Lung (tissue), 12 donors: ENCODE data around the gene ITGA3. TPM values are rescaled to one million over a fixed set of nuclear protein-coding genes. Genes with fewer than 3 reads are reported as not detected.

Experiments used
- ATAC-seq: fragments of 200-7000 bp; cut with Tn5 transposase; one replicate; pipeline ENCODE4 v1.9.1; 2020; ENCODE audit warnings: moderate number of reproducible peaks; ENCODE audit not compliant: insufficient read depth, low FRiP score
- DNase-seq, 3 donors: peaks; one replicate each; pipeline ENCODE4 v3.0.0-alpha.2; 2013 to 2017
- H3K27ac ChIP-seq, 2 donors: one replicate each; pipeline ENCODE4 v1.5.1; 2013; ENCODE audit warnings: mild to moderate bottlenecking in 2 of 2, moderate library complexity in 2 of 2, control low read depth in 1 of 2, inconsistent platforms in 1 of 2, low read depth in 1 of 2, low read length in 1 of 2
- H3K27me3 ChIP-seq, 3 donors: one replicate each; pipeline ENCODE4 v1.5.1; 2013; ENCODE audit warnings: low read length in 2 of 3; ENCODE audit not compliant: control insufficient read depth in 3 of 3, insufficient read depth in 3 of 3
- H3K36me3 ChIP-seq, 4 donors: one replicate each; pipeline ENCODE4 v1.5.1; 2013; ENCODE audit warnings: low read length in 4 of 4, mild to moderate bottlenecking in 1 of 4, moderate library complexity in 1 of 4; ENCODE audit not compliant: control insufficient read depth in 4 of 4, insufficient read depth in 4 of 4
- H3K4me1 ChIP-seq, 5 donors: one replicate each; pipeline ENCODE4 v1.5.1; 2013; ENCODE audit warnings: low read length in 5 of 5, mild to moderate bottlenecking in 2 of 5, moderate library complexity in 1 of 5; ENCODE audit not compliant: control insufficient read depth in 5 of 5, insufficient read depth in 5 of 5
- H3K4me3 ChIP-seq: one replicate; pipeline ENCODE4 v1.5.1; 2013; ENCODE audit warnings: mild to moderate bottlenecking, control low read depth, moderate library complexity
- H3K9ac ChIP-seq, 2 donors: one replicate each; pipeline ENCODE4 v1.5.1; 2013; ENCODE audit warnings: low read length in 2 of 2, control low read depth in 1 of 2; ENCODE audit not compliant: insufficient read depth in 1 of 2
- H3K9me3 ChIP-seq, 4 donors: one replicate each; pipeline ENCODE4 v1.5.1; 2013; ENCODE audit warnings: low read length in 3 of 4, mild to moderate bottlenecking in 1 of 4, moderate library complexity in 1 of 4; ENCODE audit not compliant: control insufficient read depth in 4 of 4, insufficient read depth in 3 of 4
- CTCF ChIP-seq: IDR thresholded peaks from 2 replicates; pipeline ENCODE4 v1.5.1; 2012; ENCODE audit warnings: mild to moderate bottlenecking; ENCODE audit errors: control extremely low read depth, extremely low read depth
- WGBS, 2 donors: extraction: QIAGEN DNeasy Blood & Tissue Kit; methylation state at CpG; one replicate each; pipeline ENCODE4 v1.1.7; 2013; 5-methylcytosine and 5-hydroxymethylcytosine counted together
- polyA plus RNA-seq, 2 donors: library from polyadenylated mRNA; stranded (reverse); fragments of 200-250 nt; gene quantifications; one replicate each; pipeline ENCODE4 v1.2.1, GENCODE V29; 2013
- total RNA-seq, 2 donors: library from RNA; depleted of rRNA in 1 of 2; stranded (reverse); fragments of >200 nt in 1 of 2; gene quantifications; one replicate each; pipeline ENCODE4 v1.2.1, GENCODE V29; 2014 to 2021
- donor health status: control.
- donor health status: control.
- donor health status: Bipolar disorder and iron deficiency.
- donor health status: healthy.
- donor health status: DM: yes; HTN: yes; CAD: no.

ITGA3 gene
- total and polyA plus RNA-seq, 4 donors = 83.9 to 204 (median 133) TPM

GRCh38 chr17:50065056-50065455 lies 9.1 kb downstream of the ITGA3 start:
- Histone ChIP-seq H3K27ac (peak overlapping the region; percentile 94 to 97), H3K9ac (peak overlapping the region in 1 of 2 donors; percentile 38), H3K4me1 (peaks cover 23 to 38% (median 36%) of the 10 kb centered on the region in 5 donors), H3K4me3 (no peak overlapping the region), H3K9me3 (no peaks in the 10 kb centered on the region), H3K36me3 (peaks cover 0 to 17% (median 4%) of the 10 kb centered on the region in 4 donors), H3K27me3 (no peaks in the 10 kb centered on the region)
- TF ChIP-seq CTCF = no peak
- DNase-seq (no peak), ATAC-seq (no peak)
- 51 to 70% methylated on average over 3 of the region's 3 CpGs for WGBS, 2 donors

- H3K9ac ChIP-seq = no peak overlapping the region
- no peaks in the 10 kb centered on the region for H3K27me3 ChIP-seq
- peak overlapping the region in 1 of 2 donors; percentile 14 for H3K27ac ChIP-seq
- WGBS, 2 donors = 97 to 100% methylated on average over 2 of the region's 2 CpGs
- peaks cover 0 to 32% (median 10%) of the 10 kb centered on the region in 4 donors for H3K36me3 ChIP-seq
- no peak for DNase-seq
- no peak for ATAC-seq
- H3K9me3 ChIP-seq = peaks cover 0 to 11% (median 0%) of the 10 kb centered on the region in 4 donors
- no peak for TF ChIP-seq CTCF
- H3K4me1 ChIP-seq = peaks cover 11 to 23% (median 20%) of the 10 kb centered on the region in 5 donors
- no peak overlapping the region for H3K4me3 ChIP-seq
Measured at GRCh38 chr17:50066995-50067394, 11.1 kb downstream of the ITGA3 start.

DNA sequence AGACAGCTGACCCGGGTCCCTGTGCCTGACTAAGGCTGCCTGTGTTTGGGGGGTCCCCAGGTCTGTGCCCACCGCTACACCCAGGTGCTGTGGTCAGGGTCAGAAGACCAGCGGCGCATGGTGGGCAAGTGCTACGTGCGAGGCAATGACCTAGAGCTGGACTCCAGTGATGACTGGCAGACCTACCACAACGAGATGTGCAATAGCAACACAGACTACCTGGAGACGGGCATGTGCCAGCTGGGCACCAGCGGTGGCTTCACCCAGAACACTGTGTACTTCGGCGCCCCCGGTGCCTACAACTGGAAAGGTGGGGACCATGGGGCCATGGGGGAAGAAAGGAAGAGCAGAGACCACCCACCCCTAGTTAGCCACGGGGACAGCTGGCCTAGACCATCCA lies 12.1 kb downstream of the ITGA3 start:
- no peak overlapping the region for H3K4me3 ChIP-seq
- no peak for TF ChIP-seq CTCF
- H3K27ac ChIP-seq = no peak overlapping the region
- H3K27me3 ChIP-seq = no peaks in the 10 kb centered on the region
- ATAC-seq (no peak), DNase-seq (no peak)
- H3K36me3 ChIP-seq = peaks cover 0 to 39% (median 10%) of the 10 kb centered on the region in 4 donors
- WGBS, 2 donors = 95 to 97% methylated on average over 13 of the region's 13 CpGs
- H3K4me1 ChIP-seq = peaks cover 5 to 16% (median 12%) of the 10 kb centered on the region in 5 donors
- peaks cover 0 to 11% (median 0%) of the 10 kb centered on the region in 4 donors for H3K9me3 ChIP-seq
- H3K9ac ChIP-seq = no peak overlapping the region
